ENCODE data around the gene MAPK7. TPM values are rescaled to one million over a fixed set of nuclear protein-coding genes. Genes with fewer than 3 reads are reported as not detected.

Gene MAPK7
- total RNA-seq, 2 experiments from 2014 or later = 31.5 to 33.5 TPM

DNA sequence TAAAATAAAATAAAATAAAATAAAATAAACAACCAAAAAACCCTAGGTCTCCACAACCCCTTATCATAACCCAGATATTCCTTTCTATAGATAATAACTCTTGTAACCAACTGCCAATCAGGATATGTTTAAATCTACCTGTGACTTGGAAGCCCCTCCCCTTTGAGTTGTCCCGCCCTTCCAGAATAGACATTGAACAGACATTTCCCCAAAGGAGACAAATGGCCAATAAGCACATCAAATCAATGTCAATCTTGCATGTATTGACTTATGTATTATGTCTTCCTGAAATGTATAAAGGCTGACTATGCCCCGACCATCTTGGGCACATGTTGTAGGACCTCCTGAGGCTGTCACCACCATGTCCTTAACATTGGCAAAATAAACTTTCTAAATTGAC, 1.5 kb upstream of the MAPK7 start:
- Mint-ChIP-seq H3K27me3 (ENCODE audit: low read depth) (peaks cover 10% of the 10 kb centered on the region), H3K36me3 (ENCODE audit: low read depth) (peaks cover 28% of the 10 kb centered on the region), H3K4me3 (peak overlapping the region; percentile 97), H3K27ac (peak overlapping the region; percentile 96), H3K9me3 (ENCODE audit: insufficient read depth) (no peaks in the 10 kb centered on the region), H3K4me1 (ENCODE audit: low read depth) (peaks cover 34% of the 10 kb centered on the region)
- no peak for ATAC-seq
- POLR2A ChIA-PET = interaction anchor here (1.0 kb wide), 1 partner anchor 272 kb away, joined by 4 read pairs; the partner anchor contains the start of gene ALDH3A2
- no peak for DNase-seq
- CTCF ChIA-PET = interaction anchor here (1.1 to 2.6 kb wide), 5 partner anchors 10 to 272 kb away, joined by 3 to 61 read pairs (median 7); partner anchors contain the start of genes ALDH3A2 and B9D1

- H3K9me3 Mint-ChIP-seq (ENCODE audit: insufficient read depth) = no peaks in the 10 kb centered on the region
- ChIA-PET POLR2A (interaction anchor here (0.8 to 1.6 kb wide), 5 partner anchors 8 to 314 kb away, joined by 3 to 6 read pairs (median 4); partner anchors contain the start of genes ALDH3A2 and B9D1), CTCF (interaction anchor here (0.9 to 2.6 kb wide), 11 partner anchors 9 to 271 kb away, joined by 3 to 61 read pairs (median 5); partner anchors contain the start of genes ALDH3A2 and B9D1)
- peaks cover 28% of the 10 kb centered on the region for H3K36me3 Mint-ChIP-seq (ENCODE audit: low read depth)
- H3K4me3 Mint-ChIP-seq = peak overlapping the region; percentile 97
- peak overlapping the region; percentile 96 for H3K27ac Mint-ChIP-seq
- peaks cover 10% of the 10 kb centered on the region for H3K27me3 Mint-ChIP-seq (ENCODE audit: low read depth)
- peak; percentile 97 for ATAC-seq
- peak; percentile 98 for DNase-seq
- H3K4me1 Mint-ChIP-seq (ENCODE audit: low read depth) = peaks cover 25% of the 10 kb centered on the region
Observed at GRCh38 chr17:19377602-19378415, 489 bp upstream of the MAPK7 start.

- H3K36me3 Mint-ChIP-seq (ENCODE audit: low read depth) = peaks cover 41% of the 10 kb centered on the region
- no peaks in the 10 kb centered on the region for H3K9me3 Mint-ChIP-seq (ENCODE audit: insufficient read depth)
- ChIA-PET CTCF (interaction anchor here (2.6 kb wide), 1 partner anchor 16 kb away, joined by 61 read pairs; the partner anchor contains the start of gene B9D1), POLR2A (no interaction called here)
- peak overlapping the region; percentile 32 for H3K27ac Mint-ChIP-seq
- H3K4me1 Mint-ChIP-seq (ENCODE audit: low read depth) = peaks cover 26% of the 10 kb centered on the region
- peak overlapping the region; percentile 97 for H3K4me3 Mint-ChIP-seq
- ATAC-seq (no peak), DNase-seq (no peak)
- peaks cover 4% of the 10 kb centered on the region for H3K27me3 Mint-ChIP-seq (ENCODE audit: low read depth)
Observed at GRCh38 chr17:19379361-19380065, 1.2 kb downstream of the MAPK7 start.

GRCh38 chr17:19380481-19381301, 2.4 kb downstream of the MAPK7 start:
- POLR2A ChIA-PET = no interaction called here

DNA sequence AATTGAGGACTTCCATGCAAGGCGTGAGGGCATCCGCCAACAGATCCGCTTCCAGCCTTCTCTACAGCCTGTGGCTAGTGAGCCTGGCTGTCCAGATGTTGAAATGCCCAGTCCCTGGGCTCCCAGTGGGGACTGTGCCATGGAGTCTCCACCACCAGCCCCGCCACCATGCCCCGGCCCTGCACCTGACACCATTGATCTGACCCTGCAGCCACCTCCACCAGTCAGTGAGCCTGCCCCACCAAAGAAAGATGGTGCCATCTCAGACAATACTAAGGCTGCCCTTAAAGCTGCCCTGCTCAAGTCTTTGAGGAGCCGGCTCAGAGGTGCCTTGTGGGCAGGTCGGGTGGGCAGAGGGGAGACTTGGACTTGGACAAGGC, 3.1 kb downstream of the MAPK7 start:
- Mint-ChIP-seq H3K4me3 (no peak overlapping the region), H3K36me3 (ENCODE audit: low read depth) (peaks cover 43% of the 10 kb centered on the region), H3K4me1 (ENCODE audit: low read depth) (peaks cover 22% of the 10 kb centered on the region), H3K27me3 (ENCODE audit: low read depth) (no peaks in the 10 kb centered on the region), H3K9me3 (ENCODE audit: insufficient read depth) (no peaks in the 10 kb centered on the region), H3K27ac (no peak overlapping the region)
- ATAC-seq = no peak
- ChIA-PET POLR2A (no interaction called here), CTCF (no interaction called here)
- no peak for DNase-seq

More at GRCh38 chr17:19380481-19381301, 2.4 kb downstream of the MAPK7 start:
- Mint-ChIP-seq H3K27ac (no peak overlapping the region), H3K27me3 (ENCODE audit: low read depth) (peaks cover under 1% of the 10 kb centered on the region), H3K36me3 (ENCODE audit: low read depth) (peaks cover 43% of the 10 kb centered on the region), H3K9me3 (ENCODE audit: insufficient read depth) (no peaks in the 10 kb centered on the region), H3K4me3 (peak overlapping the region; percentile 10), H3K4me1 (ENCODE audit: low read depth) (peaks cover 26% of the 10 kb centered on the region)
- CTCF ChIA-PET = no interaction called here
- no peak for DNase-seq
- ATAC-seq = no peak

DNA sequence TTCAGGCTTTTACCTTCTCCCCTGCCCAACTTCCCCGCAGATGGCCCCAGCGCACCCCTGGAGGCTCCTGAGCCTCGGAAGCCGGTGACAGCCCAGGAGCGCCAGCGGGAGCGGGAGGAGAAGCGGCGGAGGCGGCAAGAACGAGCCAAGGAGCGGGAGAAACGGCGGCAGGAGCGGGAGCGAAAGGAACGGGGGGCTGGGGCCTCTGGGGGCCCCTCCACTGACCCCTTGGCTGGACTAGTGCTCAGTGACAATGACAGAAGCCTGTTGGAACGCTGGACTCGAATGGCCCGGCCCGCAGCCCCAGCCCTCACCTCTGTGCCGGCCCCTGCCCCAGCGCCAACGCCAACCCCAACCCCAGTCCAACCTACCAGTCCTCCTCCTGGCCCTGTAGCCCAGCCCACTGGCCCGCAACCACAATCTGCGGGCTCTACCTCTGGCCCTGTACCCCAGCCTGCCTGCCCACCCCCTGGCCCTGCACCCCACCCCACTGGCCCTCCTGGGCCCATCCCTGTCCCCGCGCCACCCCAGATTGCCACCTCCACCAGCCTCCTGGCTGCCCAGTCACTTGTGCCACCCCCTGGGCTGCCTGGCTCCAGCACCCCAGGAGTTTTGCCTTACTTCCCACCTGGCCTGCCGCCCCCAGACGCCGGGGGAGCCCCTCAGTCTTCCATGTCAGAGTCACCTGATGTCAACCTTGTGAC, 3.6 kb downstream of the MAPK7 start:
- POLR2A ChIA-PET = no interaction called here

GRCh38 chr17:19382531-19383444, 4.5 kb downstream of the MAPK7 start:
- Mint-ChIP-seq H3K4me3 (no peak overlapping the region), H3K4me1 (ENCODE audit: low read depth) (peaks cover 15% of the 10 kb centered on the region), H3K27ac (no peak overlapping the region), H3K9me3 (ENCODE audit: insufficient read depth) (no peaks in the 10 kb centered on the region), H3K27me3 (ENCODE audit: low read depth) (no peaks in the 10 kb centered on the region), H3K36me3 (ENCODE audit: low read depth) (peaks cover 43% of the 10 kb centered on the region)
- ATAC-seq (no peak), DNase-seq (no peak)
- CTCF ChIA-PET = no interaction called here
- POLR2A ChIA-PET = no interaction called here

More for the DNA sequence above, 3.6 kb downstream of the MAPK7 start:
- ATAC-seq (no peak), DNase-seq (no peak)
- Mint-ChIP-seq H3K27ac (no peak overlapping the region), H3K4me3 (no peak overlapping the region), H3K36me3 (ENCODE audit: low read depth) (peaks cover 43% of the 10 kb centered on the region), H3K27me3 (ENCODE audit: low read depth) (no peaks in the 10 kb centered on the region), H3K9me3 (ENCODE audit: insufficient read depth) (no peaks in the 10 kb centered on the region), H3K4me1 (ENCODE audit: low read depth) (peaks cover 19% of the 10 kb centered on the region)
- CTCF ChIA-PET = no interaction called here

DNA sequence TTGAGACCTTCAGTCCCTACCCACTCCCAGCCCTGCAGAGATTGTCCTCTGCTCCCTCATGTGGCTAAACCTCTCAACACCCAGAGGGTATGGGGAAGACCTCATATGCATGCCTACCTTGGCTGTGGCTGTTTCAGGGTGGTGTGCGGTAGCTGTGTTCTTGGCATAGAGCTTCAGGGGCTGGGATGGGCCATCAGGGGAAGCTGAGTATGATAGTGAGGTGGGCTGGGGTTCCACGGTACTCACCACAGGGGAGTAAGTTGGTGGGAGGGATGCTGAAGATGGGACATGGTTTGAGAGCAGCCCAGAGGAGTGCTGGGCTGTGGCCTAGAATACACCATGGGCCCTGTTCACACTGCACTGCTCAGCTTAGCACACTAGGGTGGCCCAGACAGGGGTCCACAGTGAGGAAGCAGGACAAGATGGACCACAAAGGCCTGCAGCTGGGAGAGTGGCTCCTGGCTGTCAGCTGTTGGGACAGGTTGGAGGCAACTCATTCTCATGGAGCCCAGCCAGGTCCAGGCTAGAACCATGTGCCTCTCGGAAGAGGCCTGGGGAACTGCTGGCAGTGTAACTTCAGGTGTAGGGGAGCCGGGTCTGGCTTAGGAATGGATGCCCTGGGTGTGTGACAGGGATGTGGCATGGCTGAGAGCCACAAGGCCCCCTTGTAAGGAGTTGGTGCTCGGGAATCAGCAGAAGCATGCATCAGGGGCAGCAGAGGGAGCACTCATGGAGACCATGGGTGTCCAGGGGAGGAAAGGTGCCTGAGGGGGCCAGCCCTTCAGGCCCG, 5.6 kb downstream of the MAPK7 start:
- Mint-ChIP-seq H3K4me1 (ENCODE audit: low read depth) (peaks cover 14% of the 10 kb centered on the region), H3K27me3 (ENCODE audit: low read depth) (peaks cover under 1% of the 10 kb centered on the region), H3K36me3 (ENCODE audit: low read depth) (peaks cover 40% of the 10 kb centered on the region), H3K4me3 (no peak overlapping the region), H3K9me3 (ENCODE audit: insufficient read depth) (no peaks in the 10 kb centered on the region), H3K27ac (peak overlapping the region; percentile 18)
- POLR2A ChIA-PET = no interaction called here
- ATAC-seq = no peak
- DNase-seq = no peak
- CTCF ChIA-PET = interaction anchor here (3.1 kb wide), 1 partner anchor 21 kb away, joined by 14 read pairs; the partner anchor contains the start of gene B9D1

GRCh38 chr17:19384723-19385391, 6.6 kb downstream of the MAPK7 start:
- ATAC-seq = no peak
- Mint-ChIP-seq H3K27ac (no peak overlapping the region), H3K36me3 (ENCODE audit: low read depth) (peaks cover 33% of the 10 kb centered on the region), H3K4me3 (no peak overlapping the region), H3K4me1 (ENCODE audit: low read depth) (peaks cover 5% of the 10 kb centered on the region), H3K27me3 (ENCODE audit: low read depth) (peaks cover 8% of the 10 kb centered on the region), H3K9me3 (ENCODE audit: insufficient read depth) (no peaks in the 10 kb centered on the region)
- POLR2A ChIA-PET = interaction anchor here (0.7 kb wide), 1 partner anchor 1714 kb away, joined by 3 read pairs; no protein-coding TSS in a partner anchor
- DNase-seq = no peak
- CTCF ChIA-PET = interaction anchor here (3.1 kb wide), 1 partner anchor 22 kb away, joined by 14 read pairs; the partner anchor contains the start of gene B9D1

Data from activated CD8-positive, alpha-beta T cell treated with anti-CD3 and anti-CD28 coated beads, Interleukin-2, amount 10 ng/mL, durations not matched to agents 7 days and 5 days (primary cell).